ENCODE results near the gene TMCC3.
"Not testable (repeated sequence)": the region's sequence is repeated elsewhere in the genome, so short reads cannot be mapped to it uniquely, and the experiment has no call there.

TMCC3 gene, protein sequence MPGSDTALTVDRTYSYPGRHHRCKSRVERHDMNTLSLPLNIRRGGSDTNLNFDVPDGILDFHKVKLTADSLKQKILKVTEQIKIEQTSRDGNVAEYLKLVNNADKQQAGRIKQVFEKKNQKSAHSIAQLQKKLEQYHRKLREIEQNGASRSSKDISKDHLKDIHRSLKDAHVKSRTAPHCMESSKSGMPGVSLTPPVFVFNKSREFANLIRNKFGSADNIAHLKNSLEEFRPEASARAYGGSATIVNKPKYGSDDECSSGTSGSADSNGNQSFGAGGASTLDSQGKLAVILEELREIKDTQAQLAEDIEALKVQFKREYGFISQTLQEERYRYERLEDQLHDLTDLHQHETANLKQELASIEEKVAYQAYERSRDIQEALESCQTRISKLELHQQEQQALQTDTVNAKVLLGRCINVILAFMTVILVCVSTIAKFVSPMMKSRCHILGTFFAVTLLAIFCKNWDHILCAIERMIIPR

DNA sequence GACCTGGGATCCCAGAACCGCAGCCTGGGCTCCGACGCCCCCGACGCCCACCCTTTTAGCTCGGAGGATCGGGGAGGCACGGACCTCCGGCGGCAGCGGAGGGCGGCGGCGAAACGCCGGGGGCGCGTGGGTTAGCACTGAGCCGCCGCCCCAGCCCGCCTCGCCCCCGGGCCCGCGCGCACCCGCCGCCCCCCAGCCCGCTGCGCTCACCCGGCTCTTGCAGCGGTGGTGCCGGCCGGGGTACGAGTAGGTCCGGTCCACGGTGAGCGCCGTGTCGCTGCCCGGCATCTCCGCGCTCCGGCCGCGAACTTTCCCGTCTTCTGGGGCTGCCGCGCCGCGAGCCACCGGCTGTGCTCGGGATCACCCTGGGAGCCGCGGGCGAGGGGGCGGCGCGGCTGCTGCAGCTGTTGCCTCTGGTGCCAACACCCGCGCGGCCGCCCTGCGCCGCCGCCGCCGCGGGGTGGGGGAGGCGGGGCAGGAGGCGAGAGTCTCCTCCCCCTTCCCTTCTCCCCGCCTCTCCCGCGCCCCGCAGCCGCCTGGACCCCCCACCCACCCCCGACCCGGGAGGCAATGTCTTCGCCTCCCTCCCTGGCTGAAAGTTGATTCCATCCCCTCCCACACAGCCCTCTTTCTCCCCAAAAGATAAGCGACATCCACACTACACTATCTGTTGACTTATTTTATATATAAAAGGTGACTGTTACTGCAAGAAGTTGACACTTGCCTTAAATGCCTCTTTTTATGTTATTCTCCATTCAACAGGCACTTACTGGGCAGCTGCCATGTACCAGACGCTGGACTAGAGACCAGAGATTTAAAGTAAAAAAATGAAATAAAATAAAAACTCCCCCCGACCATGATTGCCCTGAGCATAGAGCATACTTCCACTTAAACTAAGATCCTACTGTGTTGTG, at the start of gene TMCC3:
TSS of gene TMCC3 (minus strand) at position 415 of the 914 bp plus-strand sequence. CDS start at position 288, 127 bp downstream.
- H3K27ac ChIP-seq: no peak within 1 kb of the TSS
- no peak for TF ChIP-seq ZFX (IDR thresholded peaks at IDR 0.05; ENCODE audit: borderline replicate concordance)
- TF ChIP-seq, protein P1, sequence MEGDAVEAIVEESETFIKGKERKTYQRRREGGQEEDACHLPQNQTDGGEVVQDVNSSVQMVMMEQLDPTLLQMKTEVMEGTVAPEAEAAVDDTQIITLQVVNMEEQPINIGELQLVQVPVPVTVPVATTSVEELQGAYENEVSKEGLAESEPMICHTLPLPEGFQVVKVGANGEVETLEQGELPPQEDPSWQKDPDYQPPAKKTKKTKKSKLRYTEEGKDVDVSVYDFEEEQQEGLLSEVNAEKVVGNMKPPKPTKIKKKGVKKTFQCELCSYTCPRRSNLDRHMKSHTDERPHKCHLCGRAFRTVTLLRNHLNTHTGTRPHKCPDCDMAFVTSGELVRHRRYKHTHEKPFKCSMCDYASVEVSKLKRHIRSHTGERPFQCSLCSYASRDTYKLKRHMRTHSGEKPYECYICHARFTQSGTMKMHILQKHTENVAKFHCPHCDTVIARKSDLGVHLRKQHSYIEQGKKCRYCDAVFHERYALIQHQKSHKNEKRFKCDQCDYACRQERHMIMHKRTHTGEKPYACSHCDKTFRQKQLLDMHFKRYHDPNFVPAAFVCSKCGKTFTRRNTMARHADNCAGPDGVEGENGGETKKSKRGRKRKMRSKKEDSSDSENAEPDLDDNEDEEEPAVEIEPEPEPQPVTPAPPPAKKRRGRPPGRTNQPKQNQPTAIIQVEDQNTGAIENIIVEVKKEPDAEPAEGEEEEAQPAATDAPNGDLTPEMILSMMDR (IDR thresholded peaks at IDR 0.05): peak; percentile 54

DNA sequence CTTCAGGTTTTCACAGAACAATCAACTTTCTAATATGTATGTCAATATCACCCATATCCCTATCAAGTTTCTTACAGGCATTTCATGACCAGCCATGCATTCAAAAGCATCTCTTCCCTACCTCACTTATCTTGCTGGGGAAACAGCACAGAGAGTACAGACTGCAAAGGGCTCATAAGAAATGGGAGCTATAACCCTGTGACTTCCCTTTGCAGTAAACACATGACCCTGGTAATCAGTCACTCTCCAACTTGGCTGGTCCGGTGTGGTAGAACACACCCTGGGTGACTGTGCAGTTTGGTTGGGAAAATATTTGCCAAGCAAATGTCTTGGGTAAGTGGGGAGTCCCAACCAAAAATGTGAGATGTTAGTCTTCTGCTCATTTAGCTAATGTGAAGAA, 49.4 kb upstream of the TMCC3 start:
- no peak overlapping the region for H3K27ac ChIP-seq
- TF ChIP-seq, protein P1 (IDR thresholded peaks at IDR 0.05): no peak
- TF ChIP-seq ZFX (IDR thresholded peaks at IDR 0.05; ENCODE audit: borderline replicate concordance): no peak

DNA sequence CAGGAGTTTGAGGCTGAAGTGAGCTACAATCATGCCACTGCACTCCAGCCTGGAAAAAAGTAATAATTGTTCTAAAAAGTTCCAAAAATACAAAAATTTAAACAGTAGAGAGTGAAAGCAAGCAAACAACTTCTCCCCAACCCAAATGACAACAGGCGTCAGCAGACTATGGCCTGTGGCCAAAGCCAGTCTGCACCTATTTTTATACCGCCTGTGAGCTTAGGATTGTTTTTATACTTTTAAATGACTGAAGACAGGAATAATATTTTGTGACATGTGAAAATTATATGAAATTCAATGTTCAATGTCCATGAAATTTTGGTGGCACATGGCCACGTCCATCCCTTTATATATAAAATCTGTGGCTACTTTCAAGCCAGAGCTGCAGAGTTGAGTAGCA, 48.2 kb upstream of the TMCC3 start:
- TF ChIP-seq, protein P1 (IDR thresholded peaks at IDR 0.05): no peak
- TF ChIP-seq ZFX (IDR thresholded peaks at IDR 0.05; ENCODE audit: borderline replicate concordance): no peak
- H3K27ac ChIP-seq: no peak overlapping the region

DNA sequence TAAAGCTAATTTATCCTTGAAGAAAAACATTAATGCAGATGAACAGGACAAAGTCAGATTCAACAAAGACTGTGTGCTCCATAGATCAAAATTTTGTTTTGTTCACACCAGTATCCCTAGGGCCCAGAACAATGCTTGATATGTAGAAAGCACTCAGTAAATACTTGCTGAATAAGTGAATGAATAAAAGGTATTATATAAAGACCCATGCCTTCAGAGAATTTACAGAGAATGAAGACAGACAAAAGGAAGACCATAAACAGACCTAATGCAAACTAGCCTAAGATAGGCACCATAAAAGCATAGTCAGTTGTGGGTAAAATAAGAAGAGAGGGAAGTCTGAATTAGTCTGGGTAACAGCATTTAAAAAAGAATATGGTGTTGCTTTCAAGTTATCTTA, 47.3 kb upstream of the TMCC3 start:
- TF ChIP-seq ZFX (IDR thresholded peaks at IDR 0.05; ENCODE audit: borderline replicate concordance): no peak
- TF ChIP-seq, protein P1 (IDR thresholded peaks at IDR 0.05): no peak
- no peak overlapping the region for H3K27ac ChIP-seq

DNA sequence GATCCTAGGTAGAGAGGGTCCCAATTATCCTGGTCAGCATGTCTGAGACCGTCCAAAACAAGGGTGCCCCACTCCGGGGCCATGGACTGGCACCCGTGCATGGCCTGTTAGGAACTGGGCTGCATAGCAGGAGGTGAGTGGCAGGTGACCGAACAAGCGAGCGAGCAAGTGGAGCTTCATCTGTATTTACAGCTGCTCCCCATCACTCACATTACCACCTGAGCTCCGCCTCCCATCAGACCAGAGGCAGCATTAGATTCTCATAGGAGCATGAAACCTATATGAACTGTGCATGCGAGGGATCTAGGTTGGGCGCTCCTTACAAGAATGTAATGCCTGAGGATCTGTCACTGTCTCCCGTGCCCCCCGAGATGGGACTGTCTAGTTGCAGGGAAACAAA, 44.4 kb upstream of the TMCC3 start:
- no peak overlapping the region for H3K27ac ChIP-seq
- TF ChIP-seq, protein P1 (IDR thresholded peaks at IDR 0.05): no peak
- no peak for TF ChIP-seq ZFX (IDR thresholded peaks at IDR 0.05; ENCODE audit: borderline replicate concordance)

DNA sequence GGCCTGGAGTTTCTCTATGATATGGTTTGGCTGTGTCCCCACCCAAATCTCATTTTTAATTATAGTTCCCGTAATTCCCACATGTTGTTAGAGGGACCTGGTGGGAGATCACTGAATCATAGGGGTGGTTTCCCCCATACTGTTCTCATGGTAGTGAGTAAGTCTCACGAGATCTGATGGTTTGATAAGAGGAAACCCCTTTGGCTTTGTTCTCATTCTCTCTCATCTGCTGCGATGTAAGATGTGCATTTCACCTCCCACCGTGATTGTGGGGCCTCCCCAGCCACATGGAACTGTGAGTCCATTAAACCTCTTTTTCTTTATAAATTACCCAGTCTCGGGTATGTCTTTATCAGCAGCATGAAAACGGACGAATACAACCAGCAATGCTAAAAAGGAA, 42.5 kb upstream of the TMCC3 start:
- not testable (repeated sequence) for H3K27ac ChIP-seq

DNA sequence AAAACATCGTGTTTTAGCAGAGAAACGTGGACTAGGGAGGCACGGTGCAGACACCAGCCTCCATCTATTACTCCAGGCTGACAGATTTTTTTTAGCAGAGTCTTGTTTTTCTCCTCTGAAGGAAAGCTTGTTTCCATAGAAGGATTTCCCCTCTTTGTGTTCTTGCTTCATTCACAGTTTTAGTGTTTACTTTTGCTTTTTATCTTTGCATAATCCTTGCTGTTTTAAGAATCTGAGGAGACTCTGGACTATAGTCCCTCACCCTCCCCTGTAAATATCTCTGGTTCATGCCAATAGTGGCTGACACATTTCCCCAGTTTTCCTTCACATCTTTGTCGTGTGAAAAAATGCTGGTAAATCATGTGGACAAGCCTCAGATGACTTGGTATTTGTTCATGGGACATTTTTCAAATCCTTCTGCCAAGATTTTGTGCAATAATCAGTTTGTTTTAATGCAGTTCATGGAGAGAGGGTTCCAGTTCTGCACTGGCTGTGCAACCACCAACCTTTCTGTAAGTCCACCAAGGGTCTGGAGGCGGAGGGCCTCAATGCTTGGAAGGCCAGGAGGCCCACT, 39.9 kb upstream of the TMCC3 start:
- H3K27ac ChIP-seq: no peak overlapping the region
- TF ChIP-seq, protein P1 (IDR thresholded peaks at IDR 0.05): no peak
- no peak for TF ChIP-seq ZFX (IDR thresholded peaks at IDR 0.05; ENCODE audit: borderline replicate concordance)

Data from 22Rv1 (cell line).